HUDEP-2 (cell line): ENCODE measurements around the gene GARNL3.
A peak's percentile ranks its signal among the peaks of the same experiment; 100 is the strongest.

Experiments
- DNase-seq, 76 experiments: peaks; one replicate each; lab custom pipeline; 2025; ENCODE audit not compliant: unreplicated experiment in 76 of 76; lab: John Stamatoyannopoulos, UW

GARNL3 gene

GRCh38 chr9:127277770-127278169, 13.2 kb downstream of the GARNL3 start:
- no peak for DNase-seq

GRCh38 chr9:127278372-127278771, 13.8 kb downstream of the GARNL3 start:
- DNase-seq, result no peak

- no peak for DNase-seq
Observed at GRCh38 chr9:127279717-127280285, 15.2 kb downstream of the GARNL3 start.

GRCh38 chr9:127280880-127281660, 16.5 kb downstream of the GARNL3 start:
- no peak for DNase-seq

GRCh38 chr9:127281891-127282290, 17.3 kb downstream of the GARNL3 start:
- no peak for DNase-seq

- no peak for DNase-seq
Observed at GRCh38 chr9:127282611-127283010, 18.0 kb downstream of the GARNL3 start.

GRCh38 chr9:127283135-127283534, 18.6 kb downstream of the GARNL3 start:
- DNase-seq, result no peak

GRCh38 chr9:127283917-127284497, 19.4 kb downstream of the GARNL3 start:
- DNase-seq, result no peak

GRCh38 chr9:127285965-127286364, 21.4 kb downstream of the GARNL3 start:
- no peak for DNase-seq

- no peak for DNase-seq
Observed at GRCh38 chr9:127290561-127291065, 26.0 kb downstream of the GARNL3 start.

- DNase-seq, result no peak
Observed at GRCh38 chr9:127291246-127291778, 26.7 kb downstream of the GARNL3 start.

GRCh38 chr9:127292415-127292814, 27.8 kb downstream of the GARNL3 start:
- no peak for DNase-seq

- no peak for DNase-seq
Observed at GRCh38 chr9:127293328-127293727, 28.8 kb downstream of the GARNL3 start.

- no peak for DNase-seq
Observed at GRCh38 chr9:127293767-127294166, 29.2 kb downstream of the GARNL3 start.

GRCh38 chr9:127295005-127295404, 30.4 kb downstream of the GARNL3 start:
- DNase-seq, result no peak

GRCh38 chr9:127300886-127301447, 36.4 kb downstream of the GARNL3 start:
- DNase-seq, result no peak

GRCh38 chr9:127303830-127304229, 39.3 kb downstream of the GARNL3 start:
- no peak for DNase-seq

GRCh38 chr9:127305206-127305837, 40.7 kb downstream of the GARNL3 start:
- DNase-seq, result no peak

GRCh38 chr9:127305838-127306226, 41.3 kb downstream of the GARNL3 start:
- peak in 3 of 76 experiments; percentile 6 to 27 (median 8) for DNase-seq

- no peak for DNase-seq
Observed at GRCh38 chr9:127307802-127308201, 43.2 kb downstream of the GARNL3 start.
